Measurements from ENCODE around the gene CXCL12. TPM values are rescaled to one million over a fixed set of nuclear protein-coding genes. Genes with fewer than 3 reads are reported as not detected.

The CXCL12 gene
- total RNA-seq, 1 experiment from 2014 or later = 0.47 TPM

DNA sequence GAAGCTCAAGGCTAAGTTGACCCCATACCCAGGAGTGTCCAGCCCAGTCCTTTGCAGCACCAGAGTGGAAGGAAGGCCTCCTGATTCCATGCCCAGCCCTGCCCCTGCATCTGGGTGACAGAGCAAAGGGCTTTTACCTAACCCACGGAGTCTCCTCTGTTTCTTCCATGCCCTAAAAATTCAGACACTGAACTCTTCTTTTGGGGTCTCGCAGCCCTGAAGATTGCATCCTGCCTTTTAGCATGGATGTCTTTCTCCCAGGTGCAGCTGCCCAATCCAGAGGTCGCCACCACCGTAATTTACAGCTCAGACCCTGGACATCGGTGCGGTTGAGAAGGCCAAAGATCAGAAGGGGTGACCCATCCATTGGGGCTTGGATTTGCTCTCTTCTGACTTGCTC is 50.8 kb downstream of the CXCL12 start:
- H3K9ac ChIP-seq (ENCODE audit: low read length) = no peak overlapping the region
- no peak overlapping the region for H3K27ac ChIP-seq (ENCODE audit: low read depth, low read length)
- no peaks in the 10 kb centered on the region for H3K9me3 ChIP-seq (ENCODE audit: control insufficient read depth in 1 of 2, insufficient read depth in 1 of 2, low read depth in 1 of 2, low read length in 2 of 2)
- TF ChIP-seq YY1 (IDR thresholded peaks at IDR 0.05; ENCODE audit: extremely low read depth, insufficient replicate concordance, low read depth, low read length) (no peak), JUND (IDR thresholded peaks at IDR 0.05) (no peak), EZH2phosphoT487 (IDR thresholded peaks at IDR 0.05; ENCODE audit: borderline replicate concordance) (no peak), CEBPB (IDR thresholded peaks at IDR 0.05; ENCODE audit: low read depth) (no peak), SIN3A (IDR thresholded peaks at IDR 0.05; ENCODE audit: low read depth) (no peak), EZH2 (IDR thresholded peaks at IDR 0.05) (no peak), ZFX (IDR thresholded peaks at IDR 0.05) (no peak), CBX3 (IDR thresholded peaks at IDR 0.05; ENCODE audit: low read depth) (no peak), TCF7L2 (IDR thresholded peaks at IDR 0.05; ENCODE audit: borderline replicate concordance, extremely low read depth, insufficient read depth, insufficient read length) (no peak), SP1 (IDR thresholded peaks at IDR 0.05; ENCODE audit: low read depth) (no peak), POLR2A (IDR thresholded peaks at IDR 0.05; ENCODE audit: borderline replicate concordance, extremely low read depth, insufficient read depth, insufficient read length) (no peak), ZNF274 (IDR thresholded peaks at IDR 0.05; ENCODE audit: low read depth, low read length) (no peak), FOSL1 (IDR thresholded peaks at IDR 0.05; ENCODE audit: low read depth) (no peak), SRF (IDR thresholded peaks at IDR 0.05; ENCODE audit: low read depth) (no peak), EGR1 (IDR thresholded peaks at IDR 0.05; ENCODE audit: low read depth) (no peak), POLR2AphosphoS5 (IDR thresholded peaks at IDR 0.05; ENCODE audit: low read depth, low read length) (no peak)
- TF ChIP-seq, protein P1, sequence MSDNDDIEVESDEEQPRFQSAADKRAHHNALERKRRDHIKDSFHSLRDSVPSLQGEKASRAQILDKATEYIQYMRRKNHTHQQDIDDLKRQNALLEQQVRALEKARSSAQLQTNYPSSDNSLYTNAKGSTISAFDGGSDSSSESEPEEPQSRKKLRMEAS (IDR thresholded peaks at IDR 0.05) = no peak
- TF ChIP-seq, protein P2, sequence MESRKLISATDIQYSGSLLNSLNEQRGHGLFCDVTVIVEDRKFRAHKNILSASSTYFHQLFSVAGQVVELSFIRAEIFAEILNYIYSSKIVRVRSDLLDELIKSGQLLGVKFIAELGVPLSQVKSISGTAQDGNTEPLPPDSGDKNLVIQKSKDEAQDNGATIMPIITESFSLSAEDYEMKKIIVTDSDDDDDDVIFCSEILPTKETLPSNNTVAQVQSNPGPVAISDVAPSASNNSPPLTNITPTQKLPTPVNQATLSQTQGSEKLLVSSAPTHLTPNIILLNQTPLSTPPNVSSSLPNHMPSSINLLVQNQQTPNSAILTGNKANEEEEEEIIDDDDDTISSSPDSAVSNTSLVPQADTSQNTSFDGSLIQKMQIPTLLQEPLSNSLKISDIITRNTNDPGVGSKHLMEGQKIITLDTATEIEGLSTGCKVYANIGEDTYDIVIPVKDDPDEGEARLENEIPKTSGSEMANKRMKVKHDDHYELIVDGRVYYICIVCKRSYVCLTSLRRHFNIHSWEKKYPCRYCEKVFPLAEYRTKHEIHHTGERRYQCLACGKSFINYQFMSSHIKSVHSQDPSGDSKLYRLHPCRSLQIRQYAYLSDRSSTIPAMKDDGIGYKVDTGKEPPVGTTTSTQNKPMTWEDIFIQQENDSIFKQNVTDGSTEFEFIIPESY (IDR thresholded peaks at IDR 0.05; ENCODE audit: extremely low read depth, insufficient replicate concordance, low read length) = no peak
- TF ChIP-seq, protein P3, sequence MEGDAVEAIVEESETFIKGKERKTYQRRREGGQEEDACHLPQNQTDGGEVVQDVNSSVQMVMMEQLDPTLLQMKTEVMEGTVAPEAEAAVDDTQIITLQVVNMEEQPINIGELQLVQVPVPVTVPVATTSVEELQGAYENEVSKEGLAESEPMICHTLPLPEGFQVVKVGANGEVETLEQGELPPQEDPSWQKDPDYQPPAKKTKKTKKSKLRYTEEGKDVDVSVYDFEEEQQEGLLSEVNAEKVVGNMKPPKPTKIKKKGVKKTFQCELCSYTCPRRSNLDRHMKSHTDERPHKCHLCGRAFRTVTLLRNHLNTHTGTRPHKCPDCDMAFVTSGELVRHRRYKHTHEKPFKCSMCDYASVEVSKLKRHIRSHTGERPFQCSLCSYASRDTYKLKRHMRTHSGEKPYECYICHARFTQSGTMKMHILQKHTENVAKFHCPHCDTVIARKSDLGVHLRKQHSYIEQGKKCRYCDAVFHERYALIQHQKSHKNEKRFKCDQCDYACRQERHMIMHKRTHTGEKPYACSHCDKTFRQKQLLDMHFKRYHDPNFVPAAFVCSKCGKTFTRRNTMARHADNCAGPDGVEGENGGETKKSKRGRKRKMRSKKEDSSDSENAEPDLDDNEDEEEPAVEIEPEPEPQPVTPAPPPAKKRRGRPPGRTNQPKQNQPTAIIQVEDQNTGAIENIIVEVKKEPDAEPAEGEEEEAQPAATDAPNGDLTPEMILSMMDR (IDR thresholded peaks at IDR 0.05 in 2 of 3, conservative IDR thresholded peaks at IDR 0.05 in 1 of 3; ENCODE audit: borderline replicate concordance in 1 of 3, insufficient read depth in 1 of 3, low read depth in 2 of 3, low read length in 2 of 3) = no peak
- no TSS peak for BruUV-seq (replicated peaks)
- peaks cover 0 to 8% of the 10 kb centered on the region in 2 experiments; a peak in 2 of 4 replicates for H3K4me1 ChIP-seq (ENCODE audit: control insufficient read depth in 1 of 2, insufficient read depth in 2 of 2, low read length in 2 of 2)
- RAD21 ChIA-PET (ENCODE audit: low non-redundant PET in 1 of 2, low total read pairs in 2 of 2, uncharacterized antibody in 2 of 2, unreplicated experiment in 2 of 2) = no interaction called here
- H3K4me3 ChIP-seq (replicated peaks in 1 of 2; ENCODE audit: low read depth in 1 of 2, low read length in 2 of 2) = no peak overlapping the region
- no peak overlapping the region for H2AFZ ChIP-seq (ENCODE audit: low read depth, low read length, poor library complexity, severe bottlenecking)
- H3K36me3 ChIP-seq (ENCODE audit: control insufficient read depth in 1 of 2, insufficient read depth in 2 of 2, low read length in 2 of 2) = no peaks in the 10 kb centered on the region
- DNase-seq (ENCODE audit: low read depth, low spot score) (no peak), ATAC-seq (no peak)
- H3K27me3 ChIP-seq (ENCODE audit: insufficient read depth, low read length) = peaks cover 8% of the 10 kb centered on the region; the same call in 1 of the 2 replicates
- H4K20me1 ChIP-seq (ENCODE audit: insufficient read depth) = no peaks in the 10 kb centered on the region
- no peaks in the 10 kb centered on the region for H3K79me2 ChIP-seq (ENCODE audit: insufficient read depth, low read length)
- intact Hi-C loops (cut with micrococcal nuclease) = no loop called here
- CTCF ChIA-PET = no interaction called here
- H3K4me2 ChIP-seq (ENCODE audit: low read length) = no peak overlapping the region
- POLR2A ChIA-PET = no interaction called here
- H3K9me2 ChIP-seq (ENCODE audit: insufficient read depth) = no peaks in the 10 kb centered on the region
